GM19438 (cell line): ENCODE results near the gene ZDHHC19.
"Not testable (repeated sequence)": the region's sequence is repeated elsewhere in the genome, so short reads cannot be mapped to it uniquely, and the experiment has no call there.

ENCODE experiments used
- ATAC-seq: cut with Tn5 transposase; IDR thresholded peaks from one replicate; pipeline ENCODE4 v1.9.1; 2021; ENCODE audit warnings: low read depth; ENCODE audit not compliant: unreplicated experiment

Gene ZDHHC19

DNA sequence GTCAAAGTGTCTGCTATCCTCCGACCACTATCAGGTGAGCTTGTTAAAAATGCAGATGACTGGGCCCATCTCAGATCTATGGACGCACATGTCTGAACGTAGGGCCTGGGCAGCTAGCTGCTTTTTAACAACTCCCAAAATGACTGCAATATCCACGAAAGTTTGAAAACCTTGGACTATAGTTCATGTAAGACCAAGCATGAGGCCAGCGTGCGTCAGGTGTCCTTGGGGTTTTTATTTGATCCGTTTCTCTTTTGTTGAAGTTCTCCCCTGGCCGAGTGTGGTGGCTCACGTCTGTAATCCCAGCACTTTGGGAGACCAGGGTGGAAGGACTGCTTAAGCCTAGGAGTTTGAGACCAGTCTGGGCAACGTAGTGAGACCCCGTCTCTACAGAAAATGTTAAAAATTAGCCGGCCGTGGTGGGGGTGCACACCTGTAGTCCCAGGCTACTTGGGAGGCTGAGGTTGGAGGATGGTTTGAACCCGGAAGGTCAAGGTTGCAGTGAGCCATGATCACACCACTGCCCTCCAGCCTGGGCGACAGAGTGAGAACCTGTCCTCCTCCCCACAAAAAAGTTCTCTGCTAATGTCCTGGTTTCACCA is 14.7 kb upstream of the ZDHHC19 start:
- ATAC-seq, result no peak

DNA sequence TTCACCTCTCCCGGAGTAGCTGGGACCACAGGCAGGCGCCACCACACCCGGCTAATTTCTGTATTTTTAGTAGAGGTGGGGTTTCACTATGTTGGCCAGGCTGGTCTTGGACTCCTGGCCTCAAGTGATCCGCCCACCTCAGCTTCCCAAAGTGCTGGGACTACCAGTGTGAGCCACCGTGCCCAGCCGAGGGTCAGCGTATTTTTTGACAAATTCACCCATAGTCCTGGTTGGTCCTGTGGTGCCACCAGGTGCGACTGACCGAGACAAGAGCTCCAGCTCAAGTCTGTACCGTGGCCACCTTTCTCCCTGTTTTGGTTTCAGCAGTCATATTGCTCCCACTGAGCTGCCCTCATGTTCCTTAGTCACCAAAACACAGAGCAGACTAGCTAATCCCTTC is 13.9 kb upstream of the ZDHHC19 start:
- ATAC-seq, result no peak

- ATAC-seq, result no peak
Observed at GRCh38 chr3:196222876-196223595, 11.8 kb upstream of the ZDHHC19 start.

- ATAC-seq, result no peak
Observed at GRCh38 chr3:196220991-196221390, 9.8 kb upstream of the ZDHHC19 start.

DNA sequence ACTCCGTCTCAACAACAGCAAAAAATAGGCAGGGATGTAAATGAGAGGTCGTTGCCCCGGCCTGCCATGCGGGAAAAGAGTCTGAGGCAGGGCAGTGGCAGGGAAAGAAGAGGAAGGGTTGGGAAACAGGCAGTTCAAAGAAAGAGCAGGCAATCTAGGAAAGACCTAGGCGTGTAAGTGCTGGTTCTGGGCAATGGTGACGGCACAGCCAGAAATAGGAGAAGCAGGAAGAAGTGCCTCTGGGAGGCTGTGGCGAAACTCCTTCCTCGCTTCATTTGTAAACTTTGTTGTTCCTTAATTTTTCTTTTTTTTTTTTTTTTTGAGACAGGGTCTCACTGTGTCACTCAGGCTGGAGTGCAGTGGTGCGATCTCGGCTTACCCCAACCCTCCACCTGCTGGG is 9.4 kb upstream of the ZDHHC19 start:
- ATAC-seq, result no peak

DNA sequence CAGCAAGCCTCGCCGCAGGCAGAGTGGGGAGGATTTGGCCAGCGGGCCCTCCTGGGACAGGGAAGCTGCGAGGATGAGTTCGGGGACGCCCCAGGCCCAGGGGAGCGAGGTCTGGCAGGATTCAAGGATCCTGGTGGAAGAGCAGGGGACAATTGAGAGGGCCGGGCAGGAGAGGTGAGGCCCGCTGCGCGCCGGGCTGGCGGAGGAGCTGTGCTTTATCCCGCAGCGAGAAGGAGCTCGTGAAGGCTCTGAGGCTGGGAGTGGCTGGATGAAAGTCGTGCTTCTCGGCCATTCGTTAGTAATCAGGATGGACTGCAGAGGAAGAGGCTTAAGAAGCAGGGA is 8.7 kb upstream of the ZDHHC19 start:
- no peak for ATAC-seq

- ATAC-seq, result no peak
Observed at GRCh38 chr3:196219194-196219969, 8.2 kb upstream of the ZDHHC19 start.

- ATAC-seq, result no peak
Observed at GRCh38 chr3:196218155-196218712, 7.0 kb upstream of the ZDHHC19 start.

GRCh38 chr3:196217307-196218154 is 6.3 kb upstream of the ZDHHC19 start:
- no peak for ATAC-seq

DNA sequence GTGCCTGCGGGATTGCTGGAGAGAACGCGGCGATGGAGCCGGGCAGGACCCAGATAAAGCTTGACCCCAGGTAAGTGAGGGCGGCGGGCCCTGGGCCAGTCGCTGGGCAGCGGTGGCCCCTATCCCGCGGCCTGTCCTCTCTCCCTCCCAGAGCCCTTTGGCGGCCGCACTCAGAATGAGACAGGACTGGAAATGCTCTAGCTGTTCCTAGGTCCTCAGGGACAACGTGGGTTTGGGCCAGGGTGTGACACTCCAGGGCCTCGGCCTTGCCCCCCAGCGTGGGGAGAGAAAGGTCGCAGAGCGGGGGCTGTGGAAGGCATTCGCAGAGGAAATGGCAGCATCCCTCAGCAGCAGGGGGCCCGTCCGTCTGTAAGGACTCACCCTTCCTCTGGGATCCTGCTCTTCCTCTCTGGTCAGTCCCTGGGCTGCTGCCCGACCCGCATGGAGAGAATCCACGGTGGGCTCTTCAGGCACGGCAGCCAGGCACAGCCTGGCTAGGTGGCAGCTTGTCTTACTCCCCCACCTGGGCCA is 5.5 kb upstream of the ZDHHC19 start:
- no peak for ATAC-seq

GRCh38 chr3:196216089-196216564 is 4.9 kb upstream of the ZDHHC19 start, which contains the start of gene SLC51A:
SLC51A (plus strand) TSS chr3:196216534; CDS start chr3:196216713, 179 bp downstream.
- no peak for ATAC-seq

DNA sequence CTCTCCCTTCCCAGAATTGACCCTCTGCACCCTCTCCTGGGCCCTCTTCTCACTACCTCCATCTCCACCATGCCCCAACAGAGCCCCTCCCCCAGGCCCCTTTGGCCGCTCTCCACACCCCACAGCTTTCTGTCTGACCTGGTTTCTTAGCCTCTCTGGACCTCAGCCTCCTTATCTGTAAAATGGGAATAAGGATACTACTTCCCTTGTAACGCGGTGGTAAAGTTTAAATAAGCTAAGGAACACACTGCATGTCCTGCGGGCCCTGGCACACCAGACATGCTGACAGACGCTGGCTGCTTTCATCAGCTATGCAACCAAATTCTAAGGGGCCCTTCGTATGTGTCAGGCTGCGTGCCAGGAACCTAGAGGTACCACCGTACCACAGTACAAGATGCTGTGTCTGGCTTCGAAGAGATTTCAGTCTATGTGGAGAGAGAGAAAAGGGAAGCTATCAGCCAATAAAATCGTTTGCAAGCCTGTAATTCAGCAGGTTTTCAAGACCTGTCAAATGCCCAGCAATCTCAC is 4.4 kb upstream of the ZDHHC19 start:
- no peak for ATAC-seq

DNA sequence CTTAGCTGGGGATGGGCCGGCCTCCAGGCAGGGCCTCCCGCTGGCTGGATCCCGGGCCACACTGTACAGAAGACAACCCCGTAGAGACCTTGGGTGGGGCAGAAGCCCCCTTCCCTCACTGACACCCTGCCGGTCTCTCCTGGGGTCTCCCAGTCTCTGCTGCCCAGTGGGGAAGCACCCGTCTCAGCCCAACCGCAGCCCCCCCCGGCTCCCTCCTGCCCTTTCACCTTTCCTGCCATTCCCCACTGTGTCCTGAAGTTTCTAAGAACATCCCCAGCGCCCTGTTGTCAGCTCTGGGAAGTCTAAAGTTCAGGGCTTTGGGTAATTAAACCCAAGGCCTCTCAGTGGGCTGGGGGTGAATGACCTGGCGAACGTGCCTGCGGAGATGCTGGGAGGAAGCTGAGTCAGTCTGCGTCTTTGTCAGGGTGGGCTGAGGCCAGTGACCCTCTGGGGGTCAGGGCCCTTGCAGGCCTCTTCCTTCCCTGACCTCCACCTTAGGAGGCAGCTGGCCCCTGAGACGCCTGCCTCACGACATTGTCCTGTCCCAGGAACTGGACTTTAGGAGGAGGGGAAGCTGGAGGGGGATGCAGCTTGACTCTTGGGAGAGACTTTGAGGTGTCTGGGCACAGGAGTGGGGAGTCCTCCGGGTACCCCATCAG is 3.7 kb upstream of the ZDHHC19 start:
- ATAC-seq, result no peak

- not testable (repeated sequence) for ATAC-seq
Observed at GRCh38 chr3:196209944-196210672, 1.1 kb downstream of the ZDHHC19 start.

GRCh38 chr3:196208942-196209695 is 2.1 kb downstream of the ZDHHC19 start:
- ATAC-seq, result no peak

DNA sequence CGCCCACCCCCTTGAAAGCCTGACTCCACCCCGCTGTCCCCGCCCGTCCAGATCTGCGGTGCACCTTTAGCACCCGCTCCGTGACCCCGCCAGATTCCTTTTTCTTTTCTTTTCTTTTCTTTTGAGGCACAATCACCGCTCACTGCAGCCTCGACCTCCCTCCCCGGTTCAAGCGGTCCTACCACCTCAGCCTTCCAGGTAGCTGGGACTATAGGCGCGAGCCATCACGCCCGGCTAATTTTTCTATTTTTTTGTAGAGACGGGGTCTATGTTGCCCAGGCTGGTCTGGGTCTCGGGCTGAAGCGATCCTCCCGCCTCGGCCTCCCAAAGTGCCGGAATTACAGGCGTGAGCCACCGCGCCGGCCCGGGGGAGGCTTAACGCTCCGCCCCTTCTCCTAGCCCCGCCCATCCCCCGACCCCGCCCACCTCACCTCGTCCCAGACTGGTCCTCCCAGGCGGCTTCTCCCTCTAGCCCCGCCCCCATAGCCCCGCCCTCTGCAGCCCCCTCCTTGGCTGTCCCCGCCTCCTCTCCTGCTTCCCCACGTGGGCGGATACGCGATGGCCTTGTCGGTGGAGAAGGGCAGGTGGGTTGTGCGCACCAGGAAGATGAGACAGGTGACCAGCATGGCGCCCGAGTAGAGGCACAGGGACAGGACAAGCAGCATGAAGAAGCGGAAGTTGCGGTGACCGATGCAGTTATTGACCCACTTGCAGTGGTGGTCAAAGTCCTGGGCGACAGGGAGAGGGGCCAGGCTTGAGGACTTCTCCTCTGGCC is 3.2 kb downstream of the ZDHHC19 start:
- ATAC-seq, result no peak

DNA sequence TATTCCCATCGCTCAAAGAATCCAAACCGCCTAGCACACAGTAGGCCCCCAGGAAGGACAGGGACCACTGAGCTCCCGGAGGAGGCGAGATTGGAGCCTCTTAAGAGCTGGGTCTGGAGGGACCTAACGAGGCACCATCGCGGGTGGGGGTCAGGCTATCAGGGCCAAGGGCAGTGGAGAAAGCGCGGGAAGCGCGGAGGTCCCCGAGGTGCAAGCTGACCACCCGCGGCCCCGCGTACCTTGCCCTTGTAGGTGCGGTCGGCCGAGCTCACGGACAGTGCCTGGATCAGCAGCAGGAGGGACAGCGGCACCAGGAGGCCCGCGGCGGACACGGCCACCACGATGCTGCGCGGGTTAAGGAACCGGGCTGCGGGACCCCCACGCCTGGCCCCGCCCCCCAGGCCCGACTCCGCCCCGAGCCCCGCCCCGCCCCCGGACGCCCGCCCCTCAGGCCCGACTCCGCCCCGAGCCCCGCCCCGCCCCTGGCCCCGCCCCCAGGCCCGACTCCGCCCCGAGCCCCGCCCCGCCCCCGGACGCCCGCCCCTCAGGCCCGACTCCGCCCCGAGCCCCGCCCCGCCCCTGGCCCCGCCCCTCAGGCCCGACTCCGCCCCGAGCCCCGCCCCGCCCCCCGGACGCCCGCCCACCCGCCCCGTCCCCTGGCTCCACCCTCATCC is 3.9 kb downstream of the ZDHHC19 start:
- ATAC-seq, result no peak
